HepG2 (cell line): ENCODE results near the gene CDK5RAP1. TPM values are rescaled to one million over a fixed set of nuclear protein-coding genes. Genes with fewer than 3 reads are reported as not detected.

Experiments used
- BATF2 ChIP-seq: sonication (generic); formaldehyde crosslinking; IDR thresholded peaks from 2 replicates; pipeline ENCODE4 v1.8.0; 2022; ENCODE audit warnings: mild to moderate bottlenecking, missing genetic modification reagents, moderate library complexity
- DBP ChIP-seq: sonication (generic); formaldehyde crosslinking; IDR thresholded peaks from 2 replicates; pipeline ENCODE4 v1.4.0; 2020; ENCODE audit warnings: missing genetic modification reagents; ENCODE audit errors: not compliant biosample characterization
- EP300 ChIP-seq, 3 experiments: sonication (generic) in 1 of 3; formaldehyde crosslinking in 1 of 3; IDR thresholded peaks; 2 replicates each; pipeline versions ENCODE4 v1.5.1 to v1.6.1; 2011 to 2020; ENCODE audit warnings: low read depth in 2 of 3, low read length in 2 of 3, borderline replicate concordance in 1 of 3, improper control_type of control experiment in 1 of 3, mild to moderate bottlenecking in 1 of 3, missing genetic modification reagents in 1 of 3, moderate library complexity in 1 of 3
- FIP1L1 ChIP-seq: fragments of 200-400 bp; formaldehyde crosslinking; IDR thresholded peaks from 2 replicates; pipeline ENCODE4 v1.6.1; 2018; ENCODE audit warnings: low read depth, mild to moderate bottlenecking, low read length, moderate library complexity, borderline replicate concordance; ENCODE audit not compliant: insufficient read depth
- KLF12 ChIP-seq: sonication (generic); formaldehyde crosslinking; IDR thresholded peaks from 2 replicates; pipeline ENCODE4 v1.4.0; 2020; ENCODE audit warnings: missing genetic modification reagents, borderline replicate concordance
- PAF1 ChIP-seq: IDR thresholded peaks from 2 replicates; pipeline ENCODE4 v1.6.1; 2016; ENCODE audit warnings: missing genetic modification reagents, missing compliant biosample characterization
- PHF8 ChIP-seq: sonication (generic); formaldehyde crosslinking; IDR thresholded peaks from 2 replicates; pipeline ENCODE4 v1.5.0; 2020; ENCODE audit warnings: missing genetic modification reagents
- RBFOX2 ChIP-seq: fragments of 200-400 bp; formaldehyde crosslinking; IDR thresholded peaks from 2 replicates; pipeline ENCODE4 v1.6.1; 2017; ENCODE audit warnings: low read depth, mild to moderate bottlenecking, low read length
- SP4 ChIP-seq: sonication (generic); formaldehyde crosslinking; IDR thresholded peaks from 2 replicates; pipeline ENCODE4 v1.8.1; 2023; ENCODE audit warnings: mild to moderate bottlenecking, missing genetic modification reagents
- SUZ12 ChIP-seq: fragments of 150-350 bp; IDR thresholded peaks from 2 replicates; pipeline ENCODE4 v1.6.1; 2014; ENCODE audit warnings: low read depth, low read length
- ZNF142 ChIP-seq: sonication (generic); formaldehyde crosslinking; IDR thresholded peaks from 2 replicates; pipeline ENCODE4 v1.4.0; 2020; ENCODE audit warnings: missing genetic modification reagents
- ZNF235 ChIP-seq: sonication (generic); formaldehyde crosslinking; IDR thresholded peaks from 2 replicates; pipeline ENCODE4 v1.8.1; 2023; ENCODE audit warnings: mild to moderate bottlenecking, missing genetic modification reagents, borderline replicate concordance
- ZNF281 ChIP-seq: sonication (generic); formaldehyde crosslinking; IDR thresholded peaks from 2 replicates; pipeline ENCODE4 v1.4.0; 2020; ENCODE audit warnings: missing genetic modification reagents, borderline replicate concordance
- ZNF350 ChIP-seq: sonication (generic); formaldehyde crosslinking; IDR thresholded peaks from 2 replicates; pipeline ENCODE4 v1.4.0; 2020; ENCODE audit warnings: mild to moderate bottlenecking, low read depth, missing genetic modification reagents, borderline replicate concordance
- ZSCAN20 ChIP-seq: sonication (generic); formaldehyde crosslinking; IDR thresholded peaks from 2 replicates; pipeline ENCODE4 v1.4.0; 2020; ENCODE audit warnings: missing genetic modification reagents, mild to moderate bottlenecking, borderline replicate concordance
- ZSCAN22 ChIP-seq: sonication (generic); formaldehyde crosslinking; IDR thresholded peaks from 2 replicates; pipeline ENCODE4 v1.4.0; 2020; ENCODE audit warnings: mild to moderate bottlenecking, missing genetic modification reagents
- polyA plus RNA-seq, 8 experiments: library from polyadenylated mRNA; depleted of rRNA in 3 of 8; stranded (reverse) in 7 of 8; unstranded in 1 of 8; fragments of >200 nt; fragmentation: Illumina TruSeq in 4 of 8; extraction: Trizol in 4 of 8; gene quantifications; 2 replicates each; pipeline versions ENCODE4 v1.2.1 to v1.2.3, GENCODE V29; 2011 to 2016; ENCODE audit warnings: low read depth in 4 of 8, missing spikeins in 1 of 8, mixed read lengths in 1 of 8; ENCODE audit not compliant: insufficient read depth in 1 of 8
- total RNA-seq, 5 experiments: library from RNA; depleted of rRNA; stranded (reverse); fragments of >200 nt; fragmentation: Illumina TruSeq; extraction: Trizol; gene quantifications; 2 replicates each; pipeline ENCODE4 v1.2.3, GENCODE V29; 2016; ENCODE audit warnings: low read depth in 1 of 5

Gene CDK5RAP1
- total and polyA plus RNA-seq, 2 of the 13 experiments (the other 11 are each of a cell fraction or from before 2014, with no cell fraction given), result 53.6 to 98.2 TPM

GRCh38 chr20:33373735-33374605, 27.3 kb downstream of the CDK5RAP1 start (continued):
- TF ChIP-seq KLF12 (CRISPR knock-in tag) (no peak; the same call in 1 of the 2 replicates), ZNF235 (no peak), FIP1L1 (no peak), SUZ12 (no peak), ZNF281 (CRISPR knock-in tag) (peak; percentile 77; the same call in 1 of the 2 replicates), PAF1 (CRISPR knock-in tag) (no peak), BATF2 (CRISPR knock-in tag) (no peak), SP4 (CRISPR knock-in tag) (no peak), ZSCAN20 (CRISPR knock-in tag) (no peak), DBP (no peak), ZNF350 (CRISPR knock-in tag) (peak; percentile 99), PHF8 (CRISPR knock-in tag) (no peak), EP300 (IDR thresholded peaks at IDR 0.05; ENCODE audit: low read depth in 2 of 2, low read length in 2 of 2) (peak; percentile 56 to 94), EP300 (CRISPR knock-in tag; IDR thresholded peaks at IDR 0.05; ENCODE audit: borderline replicate concordance) (peak; percentile 96), ZNF142 (CRISPR knock-in tag) (no peak; the same call in 1 of the 2 replicates), RBFOX2 (no peak), ZSCAN22 (CRISPR knock-in tag) (no peak)
